Heart right ventricle (tissue), 16 donors: ENCODE data around the gene ATAD1. TPM values are rescaled to one million over a fixed set of nuclear protein-coding genes. Genes with fewer than 3 reads are reported as not detected.
"Not testable (repeated sequence)": the region's sequence is repeated elsewhere in the genome, so short reads cannot be mapped to it uniquely, and the experiment has no call there.

Experiments
- ATAC-seq, 8 donors: fragments of 200-7000 bp; cut with Tn5 transposase; one replicate each; pipeline ENCODE4 v1.9.1; 2020; ENCODE audit warnings: mild to moderate bottlenecking in 8 of 8, moderate library complexity in 8 of 8, moderate number of reproducible peaks in 1 of 8
- DNase-seq, 2 donors: peaks; one replicate each; pipeline ENCODE4 v3.0.0-alpha.2; 2020
- H3K27ac ChIP-seq, 10 donors: fragments of 200-600 bp; sonication (generic) in 2 of 10; one replicate each; pipeline versions ENCODE4 v1.5.0 to v1.8.0; 2020 to 2022; ENCODE audit warnings: mild to moderate bottlenecking in 3 of 10
- H3K27me3 ChIP-seq, 7 donors: fragments of 200-600 bp; one replicate each; pipeline ENCODE4 v1.8.0; 2021 to 2022; ENCODE audit warnings: mild to moderate bottlenecking in 2 of 7
- H3K36me3 ChIP-seq, 9 donors: fragments of 200-600 bp; sonication (generic) in 1 of 9; one replicate each; pipeline versions ENCODE4 v1.5.0 to v1.8.0; 2020 to 2022; ENCODE audit warnings: mild to moderate bottlenecking in 2 of 9
- H3K4me1 ChIP-seq, 9 donors: fragments of 200-600 bp; sonication (generic) in 1 of 9; one replicate each; pipeline versions ENCODE4 v1.5.0 to v1.8.0; 2020 to 2022; ENCODE audit warnings: mild to moderate bottlenecking in 4 of 9
- H3K4me3 ChIP-seq, 10 donors: fragments of 200-600 bp; sonication (generic) in 2 of 10; one replicate each; pipeline versions ENCODE4 v1.5.0 to v1.8.0; 2020 to 2022; ENCODE audit warnings: mild to moderate bottlenecking in 7 of 10, moderate library complexity in 2 of 10
- H3K9me3 ChIP-seq, 11 donors: fragments of 200-600 bp in 10 of 11; sonication (generic) in 2 of 11; one replicate each; pipeline versions ENCODE4 v1.5.0 to v1.8.0; 2013 to 2022; ENCODE audit warnings: mild to moderate bottlenecking in 2 of 11, control low read depth in 1 of 11, moderate library complexity in 1 of 11
- CTCF ChIP-seq, 9 donors: fragments of 200-600 bp; sonication (generic) in 2 of 9; IDR thresholded peaks; one replicate each; pipeline versions ENCODE4 v1.5.0 to v1.8.0; 2021 to 2022; ENCODE audit warnings: antibody characterized with exemption in 9 of 9, mild to moderate bottlenecking in 5 of 9, moderate library complexity in 1 of 9
- WGBS, 2 donors: extraction: QIAGEN DNeasy Blood & Tissue Kit; methylation state at CpG; one replicate each; pipeline ENCODE4 v1.1.7; 2013; ENCODE audit warnings: inconsistent platforms in 1 of 2; 5-methylcytosine and 5-hydroxymethylcytosine counted together
- intact Hi-C, 10 donors: fragments of 100-400 bp; cut with DNase I; formaldehyde crosslinking; loops; one replicate each; pipeline versions ENCODE4 v1.11.1 to v1.14.2; 2022
- polyA plus RNA-seq, 2 donors: library from polyadenylated mRNA; stranded (reverse); fragments of 200-250 nt; gene quantifications; one replicate each; pipeline ENCODE4 v1.2.3, GENCODE V29; 2013
- total RNA-seq, 10 donors: library from RNA; stranded (reverse); fragmentation: NEBNext Ultra II Directional in 3 of 10; extraction: Animal tissue kit (Norgen Biotek cat#: 25700) in 3 of 10; gene quantifications; one replicate each; pipeline versions ENCODE4 v1.2.1 to v1.2.4, GENCODE V29; 2021 to 2023
- donor health status: Arrhythmogenic right ventricular cardiomyopathy.
- donor health status: ischemic (EF 13 %, LVEDD 7.1; RV severe dilation, severe dysfunction).
- donor health status: healthy with polysubstance abuse.
- donor health status: DM: no; HTN: yes; CAD: no.
- donor health status: DM: no; HTN: no; CAD: no.
- donor health status: ischemic (EF 25% LVEDD 6.9; RV normal size, moderate dysfunction).
- donor health status: ischemic (EF 25% LVEDD 5.7; RV mildly dilated, moderate dysfunction).
- donor health status: healthy.
- donor health status: DM: yes; HTN: yes; CAD: no.
- donor health status: Ischemic cardiomyopathy.
- donor health status: ischemic (EF 35%, LVEDD 5.7; RV mildly dilated, moderate dysfunction).
- donor health status: nonischemic (EF 11% LVEDD 7.7; RV severe dilation, severe dysfunction).
- donor health status: DM: yes; HTN: yes; CAD: no.
- donor health status: PGD.
- donor health status: ischemic (EF 29% LVEDD 5.4; RV normal size, mild dysfunction).
- donor health status: nonischemic (EF 23%, LVEDD 6.1; RV moderate dilation, normal function).

ATAD1 gene
- total and polyA plus RNA-seq, 12 donors = 18.4 to 147 (median 97.8) TPM

- WGBS, 2 donors = 69 to 72% methylated on average over 4 of the region's 4 CpGs
- no peak for TF ChIP-seq CTCF (IDR thresholded peaks at IDR 0.05)
- H3K9me3 ChIP-seq = no peaks in the 10 kb centered on the region
- H3K4me3 ChIP-seq = no peak overlapping the region
- H3K36me3 ChIP-seq = peaks cover 0 to 38% (median 4%) of the 10 kb centered on the region in 9 donors
- intact Hi-C loops = no loop called here
- ATAC-seq (no peak), DNase-seq (no peak)
- H3K4me1 ChIP-seq = no peaks in the 10 kb centered on the region
- H3K27ac ChIP-seq = no peak overlapping the region
- H3K27me3 ChIP-seq = no peaks in the 10 kb centered on the region
Observed at GRCh38 chr10:87746911-87747310, 71.1 kb downstream of the ATAD1 start.

GRCh38 chr10:87744606-87745005 is 73.4 kb downstream of the ATAD1 start:
- intact Hi-C loops = no loop called here
- DNase-seq (no peak), ATAC-seq (no peak)
- no peak overlapping the region for H3K4me3 ChIP-seq
- H3K4me1 ChIP-seq = peaks cover 0 to 13% (median 0%) of the 10 kb centered on the region in 9 donors
- H3K27me3 ChIP-seq = no peaks in the 10 kb centered on the region
- H3K27ac ChIP-seq = no peak overlapping the region
- H3K36me3 ChIP-seq = peaks cover 0 to 38% (median 4%) of the 10 kb centered on the region in 9 donors
- H3K9me3 ChIP-seq = no peaks in the 10 kb centered on the region
- no peak for TF ChIP-seq CTCF (IDR thresholded peaks at IDR 0.05)
- 93 to 96% methylated on average over 2 of the region's 2 CpGs for WGBS, 2 donors

- WGBS, 2 donors = 96% methylated on average over 18 of the region's 18 CpGs
Observed at GRCh38 chr10:87742992-87743610, 74.9 kb downstream of the ATAD1 start.

GRCh38 chr10:87740254-87740655 is 77.8 kb downstream of the ATAD1 start:
- H3K36me3 ChIP-seq = peaks cover 0 to 20% (median 4%) of the 10 kb centered on the region in 9 donors
- peaks cover 0 to 14% (median 0%) of the 10 kb centered on the region in 9 donors for H3K4me1 ChIP-seq
- no peaks in the 10 kb centered on the region for H3K27me3 ChIP-seq
- ATAC-seq (peak in 1 of 8 donors; percentile 65), DNase-seq (no peak)
- peak overlapping the region in 1 of 10 donors; percentile 38 for H3K27ac ChIP-seq
- H3K4me3 ChIP-seq = no peak overlapping the region
- TF ChIP-seq CTCF (IDR thresholded peaks at IDR 0.05) = no peak
- no peaks in the 10 kb centered on the region for H3K9me3 ChIP-seq
- intact Hi-C loops = no loop called here

More at GRCh38 chr10:87742992-87743610, 74.9 kb downstream of the ATAD1 start:
- H3K27ac ChIP-seq, H3K27me3 ChIP-seq, intact Hi-C loops, H3K4me3 ChIP-seq, H3K9me3 ChIP-seq, DNase-seq: not testable (repeated sequence)
- peaks cover 0 to 13% (median 0%) of the 10 kb centered on the region in 9 donors for H3K4me1 ChIP-seq
- H3K36me3 ChIP-seq = peaks cover 0 to 32% (median 4%) of the 10 kb centered on the region in 9 donors
- peak in 2 of 8 donors; percentile 11 to 44 for ATAC-seq

GRCh38 chr10:87739703-87740102 is 78.3 kb downstream of the ATAD1 start:
- DNase-seq (no peak), ATAC-seq (no peak)
- Histone ChIP-seq H3K27me3 (no peaks in the 10 kb centered on the region), H3K9me3 (no peaks in the 10 kb centered on the region), H3K4me3 (no peak overlapping the region), H3K27ac (peak overlapping the region in 1 of 10 donors; percentile 38), H3K36me3 (peaks cover 0 to 15% (median 0%) of the 10 kb centered on the region in 9 donors), H3K4me1 (peaks cover 0 to 19% (median 5%) of the 10 kb centered on the region in 9 donors)
- TF ChIP-seq CTCF (IDR thresholded peaks at IDR 0.05) = no peak
- 88 to 89% methylated on average over 4 of the region's 4 CpGs for WGBS, 2 donors
- intact Hi-C loops = loop anchor here in 8 of 10 donors (5.0 to 10.0 kb wide), 4 partner anchors 82 to 207 kb away; partner anchors contain the start of gene PAPSS2 (in 1 of the 8)

- whole genome bisulfite sequencing, 2 donors = 96 to 100% methylated on average over 1 of the region's 1 CpG
Observed at GRCh38 chr10:87738253-87738652, 79.8 kb downstream of the ATAD1 start.

More at GRCh38 chr10:87738253-87738652, 79.8 kb downstream of the ATAD1 start:
- H3K27me3 ChIP-seq, ATAC-seq, H3K9me3 ChIP-seq, H3K36me3 ChIP-seq, H3K27ac ChIP-seq, DNase-seq, H3K4me3 ChIP-seq: not testable (repeated sequence)
- intact Hi-C loops = loop anchor here in 8 of 10 donors (5.0 to 10.0 kb wide), 4 partner anchors 81 to 206 kb away; partner anchors contain the start of gene PAPSS2 (in 1 of the 8)
- H3K4me1 ChIP-seq = peaks cover 0 to 28% (median 6%) of the 10 kb centered on the region in 9 donors
